GM23248 (cell line): Measurements from ENCODE around the gene GJB4. TPM values are rescaled to one million over a fixed set of nuclear protein-coding genes. Genes with fewer than 3 reads are reported as not detected.

Source experiments
- polyA plus RNA-seq: library from polyadenylated mRNA; unstranded; fragments of >200 nt; fragmentation: Nextera tagmentation; extraction: Ambion mirVana; gene quantifications from 2 replicates; pipeline ENCODE4 v1.2.1, GENCODE V29; 2016
- total RNA-seq: library from RNA; depleted of rRNA; stranded (reverse); fragments of >200 nt; shearing (Covaris generic); gene quantifications from 2 replicates; pipeline ENCODE4 v1.2.3, GENCODE V29; 2014; rRNA removed

Gene GJB4
- total and polyA plus RNA-seq, 2 experiments from 2014 or later = not detected

Other genes starting within 250 kb of the GJB4 start
- gene GJB5, start 4.7 kb upstream of the GJB4 start, total RNA-seq = not detected in 2 replicates
- 0.23 and 0.33 TPM in 2 replicates for gene GJB5, start 4.7 kb upstream of the GJB4 start, polyA plus RNA-seq
- 0.43 TPM in 1 of 2 replicates, not detected in the other for gene GJB3, start 21.5 kb downstream of the GJB4 start, total RNA-seq
- not detected in 2 replicates for gene GJB3, start 21.5 kb downstream of the GJB4 start, polyA plus RNA-seq
- not detected in 2 replicates for gene GJA4, start 33.3 kb downstream of the GJB4 start, total RNA-seq
- gene GJA4, start 33.3 kb downstream of the GJB4 start, polyA plus RNA-seq = not detected in 2 replicates
- gene SMIM12, start 100.0 kb downstream of the GJB4 start, total RNA-seq = 17.9 and 20.4 TPM in 2 replicates
- 50.1 and 51.6 TPM in 2 replicates for gene SMIM12, start 100.0 kb downstream of the GJB4 start, polyA plus RNA-seq
- 0.11 TPM in 1 of 2 replicates, not detected in the other for gene DLGAP3, start 169.9 kb downstream of the GJB4 start, total RNA-seq
- gene DLGAP3, start 169.9 kb downstream of the GJB4 start, polyA plus RNA-seq = not detected in 2 replicates
- 49.9 and 61.3 TPM in 2 replicates for gene TMEM35B, start 225.6 kb downstream of the GJB4 start, total RNA-seq
- 104 and 114 TPM in 2 replicates for gene TMEM35B, start 225.6 kb downstream of the GJB4 start, polyA plus RNA-seq